OCI-LY1 (cell line): Measurements from ENCODE around the gene PGAP6.
A peak's percentile ranks its signal among the peaks of the same experiment; 100 is the strongest.

Source experiments
- H2AFZ ChIP-seq: fragments of 200-600 bp; sonication (generic), shearing (Covaris generic); 2 replicates; pipeline ENCODE4 v1.6.0; 2014; ENCODE audit warnings: antibody characterized with exemption, mild to moderate bottlenecking, low read length
- H3F3A ChIP-seq: fragments of 200-600 bp; sonication (generic), shearing (Covaris generic); 2 replicates; pipeline ENCODE4 v1.6.0; 2014; ENCODE audit warnings: mild to moderate bottlenecking, antibody characterized with exemption, low read length, moderate library complexity; ENCODE audit not compliant: insufficient read depth
- H3K27ac ChIP-seq: fragments of 200-600 bp; sonication (generic); 2 replicates; pipeline ENCODE4 v1.5.1; 2014; ENCODE audit warnings: low read length, mixed run types, mild to moderate bottlenecking, low read depth; ENCODE audit not compliant: poor library complexity, severe bottlenecking
- H3K27me3 ChIP-seq: fragments of 200-600 bp; sonication (generic); 2 replicates; pipeline ENCODE4 v1.6.0; 2014; ENCODE audit warnings: antibody characterized with exemption, mild to moderate bottlenecking, low read length, moderate library complexity; ENCODE audit not compliant: insufficient read depth
- H3K36me3 ChIP-seq: fragments of 200-600 bp; sonication (generic); 2 replicates; pipeline ENCODE4 v1.6.1; 2014; ENCODE audit warnings: mild to moderate bottlenecking, antibody characterized with exemption, low read length, moderate library complexity, mixed read lengths; ENCODE audit not compliant: insufficient read depth
- H3K4me1 ChIP-seq: fragments of 200-600 bp; sonication (generic); 2 replicates; pipeline ENCODE4 v1.5.1; 2014; ENCODE audit warnings: mild to moderate bottlenecking, low read length, moderate library complexity; ENCODE audit not compliant: insufficient read depth, severe bottlenecking
- H3K4me2 ChIP-seq: fragments of 200-600 bp; sonication (generic), shearing (Covaris generic); 2 replicates; pipeline ENCODE4 v1.6.1; 2014; ENCODE audit warnings: low read length
- H3K4me3 ChIP-seq: fragments of 200-600 bp; sonication (generic); 2 replicates; pipeline ENCODE4 v1.5.1; 2014; ENCODE audit warnings: low read length, low read depth, mild to moderate bottlenecking, mixed read lengths; ENCODE audit not compliant: poor library complexity, severe bottlenecking
- H3K79me2 ChIP-seq: fragments of 200-600 bp; shearing (Covaris generic); 2 replicates; pipeline ENCODE4 v1.6.1; 2016; ENCODE audit warnings: mixed run types, low read length, mixed read lengths; ENCODE audit not compliant: insufficient read depth
- H3K9ac ChIP-seq: fragments of 200-600 bp; sonication (generic), shearing (Covaris generic); 2 replicates; pipeline ENCODE4 v1.6.1; 2014; ENCODE audit warnings: mild to moderate bottlenecking, low read length, mixed read lengths
- H3K9me2 ChIP-seq: fragments of 200-600 bp; sonication (generic), shearing (Covaris generic); 2 replicates; pipeline ENCODE4 v1.6.1; 2014; ENCODE audit warnings: low read depth, mild to moderate bottlenecking, low read length, mixed read lengths
- H3K9me3 ChIP-seq: fragments of 200-600 bp; shearing (Covaris generic); 2 replicates; pipeline ENCODE4 v1.6.1; 2014; ENCODE audit warnings: low read length, mixed read lengths
- H4K20me1 ChIP-seq: fragments of 200-600 bp; sonication (generic), shearing (Covaris generic); 2 replicates; pipeline ENCODE4 v1.6.0; 2016; ENCODE audit warnings: mild to moderate bottlenecking, low read length; ENCODE audit not compliant: insufficient read depth
- EZH2 ChIP-seq: fragments of 200-600 bp; sonication (generic), shearing (Covaris generic); IDR thresholded peaks from 2 replicates; pipeline ENCODE4 v1.8.0; 2017; ENCODE audit warnings: borderline replicate concordance, mixed run types, mild to moderate bottlenecking, antibody characterized with exemption, low read length, moderate library complexity, mixed read lengths
- TF ChIP-seq, protein P1 (sequence below): fragments of 200-600 bp; sonication (generic), shearing (Covaris generic); IDR thresholded peaks from 2 replicates; pipeline ENCODE4 v1.5.1; 2017; ENCODE audit warnings: mild to moderate bottlenecking, antibody characterized with exemption, low read length, moderate library complexity, mixed read lengths

The PGAP6 gene

DNA sequence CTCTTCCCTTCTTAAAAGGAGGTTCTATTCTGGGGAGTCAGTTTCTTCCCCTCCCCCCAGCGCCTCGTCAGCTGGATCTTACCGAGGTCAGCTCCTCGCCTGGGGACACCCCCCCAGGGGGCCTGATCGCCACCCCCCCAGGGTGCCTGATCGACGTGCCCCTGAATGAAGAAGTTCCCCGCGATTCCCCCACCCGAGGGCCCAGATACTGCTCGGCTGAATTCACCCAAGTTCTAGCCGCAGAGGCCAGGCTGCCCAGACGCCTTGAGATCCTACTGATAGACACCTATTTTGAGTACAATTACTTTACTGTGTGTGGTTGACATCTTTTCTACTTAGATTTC lies 45.1 kb upstream of the PGAP6 start:
- H3K4me1 ChIP-seq: peaks cover 29% of the 10 kb centered on the region
- no peaks in the 10 kb centered on the region for H4K20me1 ChIP-seq
- H3K27me3 ChIP-seq: peaks cover 8% of the 10 kb centered on the region
- no peaks in the 10 kb centered on the region; the same call in 1 of the 2 replicates for H3K36me3 ChIP-seq
- no peaks in the 10 kb centered on the region for H3K79me2 ChIP-seq
- H2AFZ ChIP-seq: no peak overlapping the region
- H3K4me2 ChIP-seq: peak overlapping the region; percentile 89
- H3K4me3 ChIP-seq: peak overlapping the region; percentile 71
- H3K9me2 ChIP-seq: no peaks in the 10 kb centered on the region
- TF ChIP-seq, protein P1, sequence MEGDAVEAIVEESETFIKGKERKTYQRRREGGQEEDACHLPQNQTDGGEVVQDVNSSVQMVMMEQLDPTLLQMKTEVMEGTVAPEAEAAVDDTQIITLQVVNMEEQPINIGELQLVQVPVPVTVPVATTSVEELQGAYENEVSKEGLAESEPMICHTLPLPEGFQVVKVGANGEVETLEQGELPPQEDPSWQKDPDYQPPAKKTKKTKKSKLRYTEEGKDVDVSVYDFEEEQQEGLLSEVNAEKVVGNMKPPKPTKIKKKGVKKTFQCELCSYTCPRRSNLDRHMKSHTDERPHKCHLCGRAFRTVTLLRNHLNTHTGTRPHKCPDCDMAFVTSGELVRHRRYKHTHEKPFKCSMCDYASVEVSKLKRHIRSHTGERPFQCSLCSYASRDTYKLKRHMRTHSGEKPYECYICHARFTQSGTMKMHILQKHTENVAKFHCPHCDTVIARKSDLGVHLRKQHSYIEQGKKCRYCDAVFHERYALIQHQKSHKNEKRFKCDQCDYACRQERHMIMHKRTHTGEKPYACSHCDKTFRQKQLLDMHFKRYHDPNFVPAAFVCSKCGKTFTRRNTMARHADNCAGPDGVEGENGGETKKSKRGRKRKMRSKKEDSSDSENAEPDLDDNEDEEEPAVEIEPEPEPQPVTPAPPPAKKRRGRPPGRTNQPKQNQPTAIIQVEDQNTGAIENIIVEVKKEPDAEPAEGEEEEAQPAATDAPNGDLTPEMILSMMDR: no peak
- TF ChIP-seq EZH2: no peak
- peak overlapping the region; percentile 68 for H3K9ac ChIP-seq
- no peaks in the 10 kb centered on the region for H3F3A ChIP-seq
- no peaks in the 10 kb centered on the region for H3K9me3 ChIP-seq
- no peak overlapping the region for H3K27ac ChIP-seq

DNA sequence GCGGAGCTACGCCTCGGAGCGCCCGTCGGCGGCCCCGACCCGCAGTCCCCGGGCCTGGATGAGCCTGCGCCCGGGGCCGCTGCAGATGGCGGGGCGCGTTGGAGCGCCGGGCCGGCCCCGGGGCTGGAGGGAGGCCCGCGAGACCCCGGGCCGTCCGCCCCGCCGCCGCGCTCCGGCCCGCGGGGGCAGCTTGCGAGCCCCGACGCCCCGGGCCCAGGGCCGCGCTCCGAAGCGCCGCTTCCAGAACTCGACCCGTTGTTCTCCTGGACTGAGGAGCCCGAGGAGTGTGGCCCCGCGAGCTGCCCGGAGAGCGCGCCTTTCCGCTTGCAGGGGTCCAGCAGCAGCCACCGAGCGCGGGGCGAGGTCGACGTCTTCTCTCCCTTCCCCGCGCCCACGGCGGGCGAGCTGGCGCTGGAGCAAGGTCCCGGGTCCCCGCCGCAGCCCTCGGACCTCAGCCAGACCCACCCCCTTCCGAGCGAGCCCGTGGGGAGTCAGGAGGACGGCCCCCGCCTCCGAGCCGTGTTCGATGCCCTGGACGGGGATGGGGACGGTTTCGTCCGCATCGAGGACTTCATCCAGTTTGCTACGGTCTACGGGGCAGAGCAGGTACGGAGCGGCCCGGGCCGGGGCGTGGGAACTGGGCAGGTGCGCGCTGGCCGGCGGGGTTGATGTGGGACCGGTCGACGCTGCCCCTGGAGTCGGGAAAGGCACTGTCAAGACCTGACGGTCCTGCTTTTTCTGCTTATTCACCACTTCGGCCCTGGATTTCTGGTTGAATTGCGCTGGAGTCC lies 44.5 kb upstream of the PGAP6 start:
- no peak for TF ChIP-seq EZH2
- TF ChIP-seq, protein P1: no peak
- Histone ChIP-seq H3K27ac (no peak overlapping the region), H3K9ac (peak overlapping the region; percentile 68), H3K9me2 (no peaks in the 10 kb centered on the region), H2AFZ (no peak overlapping the region), H3K27me3 (peaks cover 8% of the 10 kb centered on the region), H4K20me1 (no peaks in the 10 kb centered on the region), H3K4me3 (peak overlapping the region; percentile 71), H3K4me2 (peak overlapping the region; percentile 89), H3F3A (no peaks in the 10 kb centered on the region), H3K79me2 (no peaks in the 10 kb centered on the region), H3K4me1 (peaks cover 29% of the 10 kb centered on the region), H3K9me3 (no peaks in the 10 kb centered on the region), H3K36me3 (no peaks in the 10 kb centered on the region; the same call in 1 of the 2 replicates)

DNA sequence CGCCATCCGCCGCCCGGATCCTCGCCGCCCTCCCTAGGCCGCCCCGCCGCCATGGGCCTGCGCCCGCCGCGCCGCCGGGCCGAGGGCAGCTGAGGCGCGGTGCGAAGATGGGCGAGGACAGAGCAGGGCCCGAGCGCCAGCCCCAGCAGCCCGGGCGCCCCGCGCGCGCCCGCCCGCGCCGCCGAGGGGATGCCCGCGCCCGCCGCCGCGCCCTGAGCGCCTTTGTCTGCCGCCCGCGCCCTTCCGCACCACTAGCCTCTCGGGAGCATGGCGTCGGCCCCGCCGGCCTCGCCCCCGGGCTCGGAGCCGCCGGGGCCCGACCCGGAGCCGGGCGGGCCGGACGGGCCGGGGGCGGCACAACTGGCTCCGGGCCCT lies 43.9 kb upstream of the PGAP6 start:
- Histone ChIP-seq H3K4me3 (peak overlapping the region; percentile 60), H3K36me3 (no peaks in the 10 kb centered on the region; the same call in 1 of the 2 replicates), H3K27ac (no peak overlapping the region), H3F3A (no peaks in the 10 kb centered on the region), H3K9me2 (no peaks in the 10 kb centered on the region), H3K9me3 (no peaks in the 10 kb centered on the region), H3K27me3 (peaks cover 10% of the 10 kb centered on the region), H4K20me1 (no peaks in the 10 kb centered on the region), H3K79me2 (no peaks in the 10 kb centered on the region), H2AFZ (no peak overlapping the region), H3K4me2 (peak overlapping the region; percentile 74), H3K4me1 (peaks cover 29% of the 10 kb centered on the region), H3K9ac (peak overlapping the region; percentile 53; the same call in 1 of the 2 replicates)
- TF ChIP-seq, protein P1: no peak
- TF ChIP-seq EZH2: no peak
